LNCaP clone FGC (cell line): Measurements from ENCODE around the gene NDNF.

Source experiments
- DNase-seq: peaks from one replicate; pipeline ENCODE4 v3.0.0-alpha.2; 2011; ENCODE audit warnings: low read depth
- H3K4me3 ChIP-seq: 2 replicates; pipeline ENCODE4 v1.5.1; 2011; ENCODE audit warnings: mild to moderate bottlenecking, low read depth, low read length, control low read depth
- CTCF ChIP-seq: IDR thresholded peaks from 2 replicates; pipeline ENCODE4 v1.5.1; 2012; ENCODE audit warnings: mild to moderate bottlenecking; ENCODE audit not compliant: control insufficient read depth, insufficient read depth; ENCODE audit errors: extremely low read depth

Gene NDNF

DNA sequence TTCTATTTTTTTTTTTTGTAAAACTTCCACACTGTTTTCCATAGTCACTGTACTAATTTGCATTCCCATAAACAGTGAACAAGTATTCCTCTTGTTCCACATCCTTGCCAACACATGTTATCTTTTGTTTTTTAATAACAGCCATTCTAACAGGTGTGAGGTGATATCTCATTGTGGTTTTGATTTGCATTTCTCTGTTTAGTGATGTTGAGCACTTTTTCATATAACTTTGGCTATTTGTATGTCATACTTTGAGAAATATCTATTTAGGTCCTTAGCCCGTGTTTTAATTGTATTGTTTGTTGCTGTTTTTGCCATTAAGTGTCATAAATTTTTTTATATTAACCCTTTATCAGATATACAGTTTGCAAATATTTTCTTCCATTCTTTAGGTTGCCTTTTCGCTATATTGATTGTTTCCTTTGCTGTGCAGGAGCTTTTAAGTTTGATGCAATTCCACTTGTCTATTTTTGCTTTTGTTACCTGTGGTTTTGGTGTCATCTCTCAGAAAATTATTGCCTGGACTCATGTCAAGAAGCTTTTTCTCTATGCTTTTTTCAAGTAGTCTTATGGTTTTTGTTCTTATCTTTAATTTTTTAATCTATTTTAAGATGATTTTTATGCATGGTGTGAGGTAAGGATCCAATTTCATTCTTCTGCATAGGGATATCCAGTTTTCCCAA is 27.9 kb upstream of the NDNF start:
- no peak for TF ChIP-seq CTCF
- no peak for DNase-seq
- H3K4me3 ChIP-seq = no peak overlapping the region

DNA sequence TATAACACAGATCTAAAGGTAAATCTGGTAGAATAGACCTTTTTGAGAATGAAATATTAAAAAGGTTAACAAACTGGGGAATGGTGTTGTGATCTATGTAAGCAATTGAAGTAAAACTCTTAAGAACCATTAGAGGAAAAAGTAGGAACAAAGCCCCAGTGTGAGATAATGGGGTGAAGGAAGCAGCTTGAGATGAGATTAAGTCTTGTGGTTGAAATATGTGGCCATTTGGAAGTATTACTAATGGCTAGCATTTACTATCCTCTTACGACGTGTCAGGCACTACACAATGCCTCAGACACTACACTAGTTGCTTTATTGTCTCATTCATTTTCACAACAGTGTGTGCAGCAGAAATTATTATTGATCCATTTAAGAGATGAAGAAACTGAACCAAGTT is 25.9 kb upstream of the NDNF start:
- DNase-seq = no peak
- TF ChIP-seq CTCF = no peak
- H3K4me3 ChIP-seq = no peak overlapping the region

DNA sequence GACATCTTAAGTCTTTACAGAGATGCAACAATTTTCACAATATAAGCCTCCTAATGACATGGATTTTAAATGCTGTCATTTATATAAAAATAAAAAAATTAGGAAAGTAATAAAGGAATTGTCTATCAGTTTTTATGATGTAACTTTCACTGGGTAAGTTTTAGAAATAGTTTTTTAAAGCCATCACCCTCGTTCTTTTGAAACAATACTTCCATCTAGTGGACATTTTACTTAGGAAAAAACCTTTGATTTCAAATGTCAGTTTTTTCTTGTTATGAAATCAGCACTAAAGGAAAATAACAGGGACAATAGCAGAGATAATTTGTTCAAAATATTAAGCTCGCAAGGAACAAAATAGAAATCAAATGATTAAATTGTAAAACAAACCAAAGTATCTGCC is 24.3 kb upstream of the NDNF start:
- no peak overlapping the region for H3K4me3 ChIP-seq
- TF ChIP-seq CTCF = peak; percentile 51
- no peak for DNase-seq

GRCh38 chr4:121096191-121096590 is 23.9 kb upstream of the NDNF start:
- no peak for TF ChIP-seq CTCF
- H3K4me3 ChIP-seq = no peak overlapping the region
- no peak for DNase-seq

GRCh38 chr4:121094297-121094966 is 22.1 kb upstream of the NDNF start:
- DNase-seq = no peak
- no peak for TF ChIP-seq CTCF
- H3K4me3 ChIP-seq = no peak overlapping the region

DNA sequence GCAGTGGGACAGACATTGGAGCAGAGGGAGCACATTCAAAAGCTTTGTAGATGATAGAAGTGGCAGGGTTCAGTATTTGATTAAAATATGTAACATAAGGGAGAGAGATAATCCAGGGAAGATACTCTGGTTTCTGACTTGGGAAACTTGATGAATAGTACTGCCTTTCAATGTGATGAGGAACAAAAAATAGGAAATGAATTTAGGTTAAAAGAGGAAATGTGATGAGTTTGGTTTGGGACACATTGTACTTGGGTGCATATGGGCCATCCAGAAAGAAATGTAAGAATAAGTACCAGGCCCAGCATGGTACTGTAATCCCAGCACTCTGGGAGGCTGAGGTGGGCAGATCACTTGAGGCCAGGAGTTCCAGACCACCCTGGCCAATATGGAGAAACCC is 20.9 kb upstream of the NDNF start:
- H3K4me3 ChIP-seq = no peak overlapping the region
- no peak for DNase-seq
- TF ChIP-seq CTCF = no peak

GRCh38 chr4:121091941-121092340 is 19.6 kb upstream of the NDNF start:
- DNase-seq = no peak
- no peak for TF ChIP-seq CTCF
- no peak overlapping the region for H3K4me3 ChIP-seq
